ENCODE data around the gene EVI5.
"Not testable (repeated sequence)": the region's sequence is repeated elsewhere in the genome, so short reads cannot be mapped to it uniquely, and the experiment has no call there.

Gene EVI5

DNA sequence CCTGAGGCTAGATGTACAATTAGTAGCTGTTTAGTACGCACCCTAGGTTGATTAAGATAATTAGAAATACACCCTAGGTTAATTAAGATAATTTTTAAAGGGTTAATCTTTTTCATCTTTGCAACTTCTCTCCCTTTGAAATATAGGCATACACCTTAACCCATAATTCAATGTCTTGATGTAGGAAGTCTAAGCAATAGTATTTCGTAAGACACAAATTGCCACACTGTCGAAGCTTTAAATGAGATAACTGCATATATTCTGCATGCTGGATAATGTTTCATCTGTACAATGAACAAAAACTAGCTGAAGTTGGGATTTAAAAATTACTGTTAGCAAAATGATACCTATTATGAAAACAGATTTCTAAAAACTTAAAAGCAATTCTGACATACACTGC, 122.9 kb downstream of the EVI5 start:
- no peak for DNase-seq

DNA sequence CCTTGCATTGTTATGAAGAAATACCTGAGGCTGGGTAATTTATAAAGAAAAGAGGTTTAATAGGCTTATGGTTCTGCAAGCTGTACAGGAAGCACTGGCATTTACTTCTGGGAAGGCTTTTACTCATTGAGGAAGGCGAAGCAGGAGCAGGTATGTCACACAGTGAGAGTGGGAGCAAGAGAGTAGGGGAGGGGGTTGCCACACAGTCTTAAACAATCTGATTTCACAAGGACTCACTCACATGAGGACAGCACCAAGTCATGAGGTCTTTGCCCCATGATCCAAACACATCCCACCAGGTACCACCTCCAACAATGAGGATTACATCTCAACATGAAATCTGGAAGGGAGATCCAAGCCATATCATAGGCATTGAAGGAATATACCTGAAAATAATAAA, 127.2 kb downstream of the EVI5 start:
- DNase-seq, result no peak

- no peak for DNase-seq
These were observed 129.6 kb downstream of the EVI5 start for GRCh38 chr1:92655197-92655801.

DNA sequence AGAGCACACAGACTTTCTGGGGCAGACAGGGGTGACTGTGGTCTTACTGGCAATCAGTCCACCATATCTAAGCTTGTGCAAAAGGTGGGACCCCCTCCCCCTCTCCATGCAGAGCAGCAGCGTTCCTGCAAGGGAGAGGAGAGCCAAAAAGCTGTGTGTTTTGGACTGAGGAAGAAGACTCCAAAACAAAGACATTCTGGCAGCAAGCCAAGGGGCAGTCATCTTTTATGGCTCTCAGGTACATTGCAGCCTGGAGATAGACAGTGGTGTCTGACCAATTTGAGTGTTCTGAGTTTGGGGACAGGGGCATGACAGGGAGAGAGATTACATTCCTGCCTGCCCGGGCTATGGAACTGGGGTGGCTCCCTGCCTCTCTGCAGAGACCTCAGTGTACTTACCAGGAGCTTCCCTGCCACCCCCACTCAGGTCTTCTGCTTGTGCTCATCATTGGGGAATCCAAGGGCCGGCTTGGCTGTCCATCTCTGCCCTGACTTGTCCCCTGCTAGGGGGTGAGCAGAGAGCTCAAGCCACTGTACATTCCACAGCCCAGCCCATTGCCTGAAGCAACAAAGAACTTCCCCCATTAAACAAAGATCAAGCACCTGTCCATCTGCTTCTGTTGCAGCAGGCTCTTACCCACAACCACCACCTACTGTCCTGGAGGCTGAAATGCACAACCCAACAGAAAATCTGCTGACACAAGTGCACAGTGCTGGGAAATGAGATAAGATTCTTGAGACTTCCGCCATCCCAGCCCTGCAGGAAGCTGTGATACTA, 131.1 kb downstream of the EVI5 start:
- DNase-seq, result no peak

DNA sequence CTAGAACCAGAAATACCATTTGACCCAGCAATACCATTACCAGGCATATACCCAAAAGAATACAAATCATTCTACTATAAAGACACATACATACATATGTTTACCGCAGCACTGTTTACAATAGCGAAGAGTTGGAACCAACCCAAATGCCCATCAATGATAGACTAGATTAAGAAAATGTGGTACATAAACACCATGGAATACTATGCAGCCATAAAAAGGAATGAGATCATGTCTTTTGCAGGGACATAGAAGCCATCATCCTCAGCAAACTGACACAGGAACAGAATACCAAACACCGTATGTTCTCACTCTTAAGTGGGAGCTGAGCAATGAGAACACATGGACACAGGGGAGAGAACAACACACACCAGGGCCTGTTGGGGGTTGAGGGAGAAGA, 144.2 kb downstream of the EVI5 start:
- not testable (repeated sequence) for DNase-seq

DNA sequence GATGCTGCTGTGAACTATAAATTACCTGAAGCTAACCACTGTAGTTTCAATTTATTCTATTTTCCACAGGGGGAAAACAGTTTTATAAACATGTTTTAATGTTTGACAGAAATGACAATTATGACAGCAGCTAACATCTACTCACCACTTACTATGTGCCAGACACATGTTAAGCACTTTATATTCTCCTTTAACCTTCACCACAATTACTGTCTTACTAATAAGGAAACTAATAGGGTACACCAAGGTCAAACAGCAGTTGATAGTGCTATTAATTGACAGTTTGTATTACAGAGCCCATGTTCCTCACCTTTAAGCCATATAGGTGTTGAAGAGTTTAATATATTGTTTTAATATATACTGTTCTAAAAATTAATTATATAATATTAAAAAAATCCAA, 146.4 kb downstream of the EVI5 start:
- DNase-seq, result no peak

- not testable (repeated sequence) for DNase-seq
These were observed 149.7 kb downstream of the EVI5 start for GRCh38 chr1:92635203-92635602.

- peak; percentile 7 for DNase-seq
These were observed 161.6 kb downstream of the EVI5 start for GRCh38 chr1:92623187-92623778.

DNA sequence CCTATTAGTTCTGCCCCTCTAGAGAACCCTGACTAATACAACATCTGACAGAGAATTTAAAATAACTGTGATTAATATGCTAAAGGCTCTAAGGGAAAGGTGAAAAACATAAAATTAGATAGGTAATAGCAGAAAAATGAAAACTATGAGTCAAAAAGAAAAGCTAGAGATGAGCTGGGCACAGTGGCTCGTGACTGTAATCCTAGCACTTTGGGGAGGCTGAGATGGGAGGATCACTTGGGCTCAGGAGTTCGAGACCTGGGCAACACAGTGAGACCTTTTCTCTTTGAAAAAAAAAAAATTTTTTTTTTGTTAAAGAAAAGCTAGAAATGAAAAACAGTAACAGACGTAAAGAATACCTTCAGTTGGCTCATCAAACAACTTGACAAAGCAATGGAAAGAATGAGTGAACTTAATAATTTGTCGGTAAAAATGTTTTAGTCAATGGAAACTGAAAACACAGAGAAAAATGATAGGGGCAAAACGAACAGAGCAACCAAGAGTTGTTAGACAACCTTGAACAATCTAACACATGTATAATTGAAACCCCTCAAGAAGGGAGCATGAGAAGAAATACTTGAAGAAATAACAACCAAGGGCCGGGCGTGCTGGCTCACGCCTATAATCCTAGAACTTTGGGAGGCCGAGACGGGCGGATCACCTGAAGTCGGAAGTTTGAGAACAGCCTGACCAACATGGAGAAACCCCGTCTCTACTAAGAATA, 165.3 kb downstream of the EVI5 start:
- DNase-seq, result no peak

GRCh38 chr1:92601044-92601443, 183.9 kb downstream of the EVI5 start:
- no peak for DNase-seq

DNA sequence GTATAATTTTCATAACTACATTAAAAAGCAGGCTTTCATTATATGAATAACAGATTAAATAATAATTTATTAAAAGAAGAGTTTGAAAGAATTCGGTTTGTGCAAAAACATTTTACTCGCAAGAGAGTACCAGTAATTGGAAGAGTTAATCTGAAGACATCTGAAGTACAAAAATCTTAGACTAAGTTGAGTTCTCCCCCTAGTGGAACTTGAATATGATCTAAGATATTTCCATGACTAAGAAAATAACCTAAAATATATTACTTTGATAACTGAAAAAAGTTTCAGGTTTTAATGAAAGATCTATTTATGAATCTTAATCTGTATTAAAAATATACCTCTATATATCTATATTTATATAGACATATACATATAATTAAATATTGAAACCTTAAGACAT, 185.7 kb downstream of the EVI5 start:
- DNase-seq, result no peak

- DNase-seq, result not testable (repeated sequence)
These were observed 195.5 kb downstream of the EVI5 start for GRCh38 chr1:92589361-92589760.

DNA sequence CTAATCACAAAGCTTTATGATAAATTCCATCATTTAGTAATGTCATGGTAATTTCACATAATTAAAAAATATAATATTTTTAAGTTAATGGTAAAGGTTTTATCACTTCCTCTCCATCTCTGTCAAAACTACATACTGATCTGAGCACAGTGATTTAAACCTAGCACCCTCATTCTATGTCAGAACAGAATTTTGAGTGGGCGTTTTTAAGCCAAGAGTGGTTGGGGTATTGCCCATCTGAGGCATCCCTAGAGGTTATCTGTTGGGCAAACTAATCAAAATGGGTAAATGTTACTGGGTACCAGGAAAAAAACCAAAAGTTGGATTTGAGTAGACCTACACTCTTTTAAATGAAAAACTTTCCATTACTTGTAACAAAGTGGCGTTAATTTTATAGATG, 197.5 kb downstream of the EVI5 start:
- no peak for DNase-seq

GRCh38 chr1:92585831-92586230, 199.1 kb downstream of the EVI5 start:
- no peak for DNase-seq

DNA sequence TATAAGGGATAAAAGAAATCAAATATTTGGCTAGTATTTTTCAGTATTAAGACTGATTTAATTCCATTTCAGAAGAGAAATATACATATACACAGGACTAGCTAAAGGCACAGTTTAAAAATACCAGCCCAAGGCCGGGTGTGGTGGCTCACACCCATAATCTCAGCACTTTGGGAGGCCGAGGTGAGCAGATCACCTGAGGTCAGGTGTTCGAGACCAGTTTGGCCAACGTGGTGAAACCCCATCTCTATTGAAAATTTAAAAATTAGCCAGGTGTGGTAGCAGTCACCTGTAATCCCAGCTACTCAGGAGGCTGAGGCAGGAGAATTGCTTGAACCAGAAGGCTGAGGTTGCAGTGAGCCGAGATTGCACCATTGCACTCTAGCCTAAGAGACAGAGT, 200.1 kb downstream of the EVI5 start:
- not testable (repeated sequence) for DNase-seq

GRCh38 chr1:92583821-92584760, 200.8 kb downstream of the EVI5 start:
- DNase-seq, result no peak

DNA sequence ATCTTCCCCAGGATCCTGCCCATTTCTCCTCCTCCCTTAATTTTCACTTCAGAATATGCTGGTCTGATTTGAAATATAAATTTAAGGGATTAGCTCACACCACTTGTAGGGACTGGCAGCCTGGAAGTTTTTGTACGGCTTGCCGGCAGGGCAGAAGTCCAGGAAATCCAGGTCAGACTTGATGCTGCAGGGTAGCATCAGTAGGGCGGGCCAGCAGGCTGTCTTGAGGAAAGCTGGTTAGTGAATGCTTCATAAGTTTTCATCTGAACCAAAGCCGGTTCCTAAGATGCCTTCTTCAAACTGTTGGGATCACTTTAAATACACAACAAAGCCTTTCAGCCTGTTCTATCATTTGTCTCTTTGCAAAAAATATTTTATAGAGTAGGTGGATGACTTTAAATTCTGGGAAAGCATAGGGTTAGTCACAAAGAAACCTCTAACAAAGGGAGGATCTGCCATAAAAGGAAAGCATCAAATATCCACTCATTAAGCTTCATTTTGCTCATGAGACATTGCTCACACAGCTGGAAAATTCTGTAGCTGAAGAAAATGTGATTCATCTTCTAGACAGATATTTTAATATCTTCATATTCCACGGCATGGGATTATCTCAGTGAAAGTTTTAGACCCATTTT, 207.5 kb downstream of the EVI5 start:
- DNase-seq, result no peak

- DNase-seq, result no peak
These were observed 209.8 kb downstream of the EVI5 start for GRCh38 chr1:92575123-92575522.

DNA sequence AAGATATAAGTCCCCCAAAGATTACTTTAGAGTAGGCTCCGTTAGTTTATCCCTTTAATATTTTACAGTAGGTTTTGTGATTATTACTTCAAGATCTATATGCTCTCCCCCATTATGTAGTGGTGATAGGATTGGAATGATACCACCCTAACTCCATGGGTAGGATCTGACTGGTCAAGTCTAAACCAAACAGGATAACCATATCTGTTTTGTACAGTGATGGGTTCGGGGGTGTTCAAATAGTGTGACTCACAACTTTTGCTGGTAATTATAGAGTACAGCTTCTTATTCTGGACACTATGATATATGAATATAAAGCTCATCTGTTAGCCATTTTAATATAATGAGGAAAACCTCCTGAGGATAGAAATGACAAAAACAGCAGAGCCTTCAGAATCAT, 212.4 kb downstream of the EVI5 start:
- no peak for DNase-seq

DNA sequence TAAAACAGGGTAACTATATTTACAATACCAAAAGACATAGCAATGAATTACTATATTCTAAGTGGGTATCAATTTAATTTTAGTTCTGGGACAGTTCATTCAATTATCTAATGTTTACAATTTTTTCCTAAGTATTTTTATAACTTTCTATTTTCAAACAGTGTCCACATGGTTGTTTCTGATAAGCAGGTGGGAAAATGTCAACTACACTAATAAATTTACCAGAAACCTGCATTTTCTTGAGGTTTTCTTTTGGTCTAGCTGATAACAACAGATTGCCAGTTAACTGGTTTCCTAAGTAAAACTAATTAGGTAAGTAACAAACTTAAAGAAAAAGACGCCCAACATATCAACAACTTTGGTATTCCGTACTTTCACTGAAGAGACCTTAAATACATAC, 213.3 kb downstream of the EVI5 start:
- DNase-seq, result no peak

GRCh38 chr1:92567211-92567868, 217.6 kb downstream of the EVI5 start:
- DNase-seq, result no peak
